Measurements from ENCODE around the gene MINDY4B. TPM values are rescaled to one million over a fixed set of nuclear protein-coding genes. Genes with fewer than 3 reads are reported as not detected.
"Not testable (repeated sequence)": the region's sequence is repeated elsewhere in the genome, so short reads cannot be mapped to it uniquely, and the experiment has no call there.

MINDY4B gene
- total and polyA plus RNA-seq, 11 donors = 0.56 TPM; not detected in 10

DNA sequence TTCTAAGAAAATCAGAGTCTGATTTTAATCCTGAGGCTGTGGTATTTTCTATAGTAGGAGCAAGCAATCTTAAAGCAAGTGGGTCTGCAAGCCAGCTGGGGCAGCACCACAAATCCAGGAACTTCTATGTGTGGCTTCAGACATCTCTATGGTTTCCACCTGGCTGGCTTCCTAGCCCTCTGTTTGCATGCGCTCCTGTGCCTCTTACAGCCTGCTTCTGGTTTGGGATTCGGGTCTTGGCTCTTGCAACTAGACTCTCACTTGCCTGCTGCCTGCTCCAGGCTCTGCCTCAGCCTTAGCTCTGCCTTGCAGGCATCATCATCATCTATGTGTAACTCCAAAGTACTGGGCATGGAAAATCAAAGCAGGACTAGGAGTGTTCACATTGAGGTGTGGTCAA lies 43.4 kb downstream of the MINDY4B start:
- Histone ChIP-seq H3K27me3 (no peaks in the 10 kb centered on the region), H3K9me3 (no peaks in the 10 kb centered on the region), H3K4me3 (no peak overlapping the region), H3K27ac (no peak overlapping the region), H3K4me1 (peaks cover 0 to 2% (median 0%) of the 10 kb centered on the region in 12 donors), H3K36me3 (no peaks in the 10 kb centered on the region)
- ATAC-seq (no peak), DNase-seq (no peak)
- WGBS, 4 donors = 70 to 86% (median 85%) methylated on average over 2 of the region's 2 CpGs
- TF ChIP-seq, protein P1, sequence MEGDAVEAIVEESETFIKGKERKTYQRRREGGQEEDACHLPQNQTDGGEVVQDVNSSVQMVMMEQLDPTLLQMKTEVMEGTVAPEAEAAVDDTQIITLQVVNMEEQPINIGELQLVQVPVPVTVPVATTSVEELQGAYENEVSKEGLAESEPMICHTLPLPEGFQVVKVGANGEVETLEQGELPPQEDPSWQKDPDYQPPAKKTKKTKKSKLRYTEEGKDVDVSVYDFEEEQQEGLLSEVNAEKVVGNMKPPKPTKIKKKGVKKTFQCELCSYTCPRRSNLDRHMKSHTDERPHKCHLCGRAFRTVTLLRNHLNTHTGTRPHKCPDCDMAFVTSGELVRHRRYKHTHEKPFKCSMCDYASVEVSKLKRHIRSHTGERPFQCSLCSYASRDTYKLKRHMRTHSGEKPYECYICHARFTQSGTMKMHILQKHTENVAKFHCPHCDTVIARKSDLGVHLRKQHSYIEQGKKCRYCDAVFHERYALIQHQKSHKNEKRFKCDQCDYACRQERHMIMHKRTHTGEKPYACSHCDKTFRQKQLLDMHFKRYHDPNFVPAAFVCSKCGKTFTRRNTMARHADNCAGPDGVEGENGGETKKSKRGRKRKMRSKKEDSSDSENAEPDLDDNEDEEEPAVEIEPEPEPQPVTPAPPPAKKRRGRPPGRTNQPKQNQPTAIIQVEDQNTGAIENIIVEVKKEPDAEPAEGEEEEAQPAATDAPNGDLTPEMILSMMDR (IDR thresholded peaks at IDR 0.05) = no peak
- no peak for TF ChIP-seq POLR2A (IDR thresholded peaks at IDR 0.05)
- intact Hi-C loops (cut with DNase I) = loop anchor here in 8 of 10 donors (5.0 to 10.0 kb wide), 7 partner anchors 75 to 317 kb away; partner anchors contain the start of genes EIF2A (in 1 of the 8) and SERP1 (in 1 of the 8)

DNA sequence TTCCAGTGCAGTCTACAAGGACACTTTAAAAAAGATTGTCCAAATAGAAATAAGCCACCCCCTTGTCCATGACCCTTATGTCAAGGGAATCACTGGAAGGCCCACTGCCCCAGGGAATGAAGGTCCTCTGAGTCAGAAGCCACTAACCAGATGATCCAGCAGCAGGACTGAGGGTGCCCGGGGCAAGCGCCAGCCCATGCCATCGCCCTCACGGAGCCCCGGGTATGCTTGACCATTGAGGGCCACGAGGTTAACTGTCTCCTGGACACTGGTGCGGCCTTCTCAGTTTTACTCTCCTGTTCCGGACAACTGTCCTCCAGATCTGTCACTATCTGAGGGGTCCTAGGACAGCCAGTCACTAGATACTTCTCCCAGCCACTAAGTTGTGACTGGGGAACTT lies 47.3 kb downstream of the MINDY4B start:
- H3K36me3 ChIP-seq; H3K27ac ChIP-seq; ATAC-seq; H3K9me3 ChIP-seq; intact Hi-C loops (cut with DNase I); H3K4me3 ChIP-seq; H3K4me1 ChIP-seq; H3K27me3 ChIP-seq; DNase-seq: not testable (repeated sequence)
- WGBS, 4 donors = 87 to 96% (median 94%) methylated on average over 8 of the region's 8 CpGs

DNA sequence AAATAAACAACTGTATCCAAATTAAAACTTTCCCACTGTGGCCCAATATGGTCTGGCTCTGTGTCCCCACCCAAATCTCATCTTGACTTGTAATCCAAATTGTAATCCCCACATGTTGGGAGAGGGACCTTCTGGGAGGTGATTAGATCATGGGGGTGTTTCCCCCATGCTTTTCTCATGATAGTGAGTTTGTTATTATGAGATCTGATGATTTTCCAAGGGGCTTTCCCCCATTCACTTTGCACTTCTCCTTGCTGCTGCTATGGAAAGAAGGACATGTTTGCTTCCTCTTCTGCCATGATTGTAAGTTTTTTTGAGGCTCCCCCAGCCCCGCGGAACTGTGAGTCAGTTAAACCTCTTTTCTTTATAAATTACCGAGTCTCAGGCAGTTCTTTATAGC lies 55.0 kb downstream of the MINDY4B start:
- TF ChIP-seq POLR2A (IDR thresholded peaks at IDR 0.05) = no peak
- TF ChIP-seq, protein P1 (IDR thresholded peaks at IDR 0.05) = no peak
- Histone ChIP-seq H3K4me1 (no peaks in the 10 kb centered on the region), H3K27me3 (no peaks in the 10 kb centered on the region), H3K9me3 (peaks cover 0 to 16% (median 9%) of the 10 kb centered on the region in 12 donors), H3K27ac (no peak overlapping the region), H3K4me3 (no peak overlapping the region), H3K36me3 (no peaks in the 10 kb centered on the region)
- DNase-seq (no peak), ATAC-seq (no peak)
- intact Hi-C loops (cut with DNase I) = no loop called here
- WGBS, 4 donors = 70 to 96% (median 90%) methylated on average over 3 of the region's 3 CpGs

DNA sequence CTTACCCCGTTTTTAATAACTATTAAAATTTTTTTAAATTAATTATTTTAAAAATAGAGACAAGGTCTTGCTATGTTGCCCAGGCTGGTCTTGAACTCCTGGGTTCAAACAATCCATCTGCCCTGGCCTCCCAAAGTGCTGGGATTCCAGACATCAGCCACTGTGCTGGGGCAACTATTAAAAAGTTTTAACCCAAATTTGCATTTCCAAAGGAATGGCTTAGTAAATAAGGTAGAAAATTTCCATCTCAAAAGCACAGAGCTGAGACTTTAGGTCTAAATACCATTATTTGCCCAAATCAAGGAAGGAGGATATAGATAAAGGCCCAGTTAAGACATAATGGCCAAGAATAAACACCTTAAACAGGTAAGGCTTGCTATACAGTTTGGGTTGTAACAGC lies 56.4 kb downstream of the MINDY4B start:
- intact Hi-C loops (cut with DNase I) = no loop called here
- Histone ChIP-seq H3K4me3 (no peak overlapping the region), H3K9me3 (peaks cover 0 to 16% (median 9%) of the 10 kb centered on the region in 12 donors), H3K27me3 (no peaks in the 10 kb centered on the region), H3K27ac (no peak overlapping the region), H3K4me1 (no peaks in the 10 kb centered on the region), H3K36me3 (no peaks in the 10 kb centered on the region)
- 51 to 81% (median 62%) methylated on average over 1 of the region's 1 CpG for WGBS, 4 donors
- DNase-seq (no peak), ATAC-seq (no peak)
- TF ChIP-seq POLR2A (IDR thresholded peaks at IDR 0.05) = no peak
- TF ChIP-seq, protein P1 (IDR thresholded peaks at IDR 0.05) = no peak

DNA sequence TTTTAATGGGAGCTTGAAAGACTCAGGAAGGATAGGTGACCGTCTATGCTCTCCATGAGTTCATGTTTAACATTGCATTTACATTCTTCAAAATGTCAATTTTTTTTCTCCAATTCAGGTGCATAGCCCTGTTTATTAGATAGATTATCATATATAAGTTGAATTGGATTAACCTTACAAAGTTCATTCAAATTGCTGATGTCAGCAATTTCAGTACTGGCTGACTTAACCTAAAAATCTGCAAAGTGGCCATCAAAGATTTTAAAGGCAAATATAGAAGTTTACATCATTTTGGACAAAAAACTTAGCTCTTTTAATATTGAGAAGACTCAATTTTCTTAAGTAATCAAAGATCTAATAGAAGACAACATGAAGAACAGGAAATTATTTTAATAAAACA lies 57.8 kb downstream of the MINDY4B start:
- ATAC-seq (no peak), DNase-seq (no peak)
- Histone ChIP-seq H3K4me1 (no peaks in the 10 kb centered on the region), H3K27me3 (no peaks in the 10 kb centered on the region), H3K36me3 (no peaks in the 10 kb centered on the region), H3K9me3 (peaks cover 0 to 16% (median 9%) of the 10 kb centered on the region in 12 donors), H3K4me3 (no peak overlapping the region), H3K27ac (no peak overlapping the region)
- WGBS, 4 donors = 95 to 99% (median 97%) methylated on average over 1 of the region's 1 CpG
- intact Hi-C loops (cut with DNase I) = no loop called here
- TF ChIP-seq, protein P1 (IDR thresholded peaks at IDR 0.05) = no peak
